K562 (cell line): Measurements from ENCODE around the gene PLXNB2. TPM values are rescaled to one million over a fixed set of nuclear protein-coding genes. Genes with fewer than 3 reads are reported as not detected.

ENCODE experiments used
- ATAC-seq: fragments of 200-7000 bp; cut with Tn5 transposase; 3 replicates; pipeline ENCODE4 v1.9.1; 2020; ENCODE audit warnings: moderate library complexity
- BruUV-seq: library from RNA; stranded (reverse); fragments of 400-500 nt; replicated peaks from 2 replicates; lab custom pipeline; 2021; lab: Mats Ljungman, UMichigan
- CTCF ChIA-PET: fragments of 300-600 bp; formaldehyde crosslinking; extraction: SDS; loops from one replicate; lab custom pipeline; 2021; ENCODE audit warnings: low intra/inter-chr PET ratio; lab: Yijun Ruan, JAX
- POLR2A ChIA-PET: fragments of 300-600, 350-650 bp; sonication (Branson Sonifier 250); formaldehyde crosslinking; extraction: SDS; loops from one replicate; lab custom pipeline; 2021; ENCODE audit warnings: antibody characterized with exemption, inconsistent platforms; lab: Yijun Ruan, JAX
- DNase-seq, 4 experiments: peaks; one replicate each; pipeline versions ENCODE4 v3.0.0 to v3.0.0-alpha.2; 2011 to 2018; ENCODE audit warnings: low spot score in 3 of 4, mixed read lengths in 3 of 4; ENCODE audit errors: extremely low read depth in 1 of 4
- FAIRE-seq: peaks from 2 replicates; lab custom pipeline; 2011; peaks lifted over from hg19 to GRCh38; lab: Jason Lieb, UNC
- H2AFZ ChIP-seq: 2 replicates; pipeline ENCODE4 v1.6.0; 2011; ENCODE audit warnings: low read depth, low read length, control low read depth, inconsistent platforms
- H3K27ac ChIP-seq: fragments of 200-600 bp; 3 replicates; pipeline ENCODE4 v1.8.0; 2011; ENCODE audit warnings: low read depth, mild to moderate bottlenecking, control low read depth, inconsistent platforms, low read length, moderate library complexity, mixed read lengths; ENCODE audit errors: extremely low read depth
- H3K27me3 ChIP-seq, 2 experiments: fragments of 300-600 bp in 1 of 2; 2 replicates in 1 of 2; 3 replicates in 1 of 2; pipeline versions ENCODE4 v1.6.0 to v1.8.0; 2011; ENCODE audit warnings: inconsistent platforms in 2 of 2, low read length in 2 of 2, mild to moderate bottlenecking in 1 of 2, mixed read lengths in 1 of 2, moderate library complexity in 1 of 2; ENCODE audit not compliant: control insufficient read depth in 2 of 2, insufficient read depth in 2 of 2
- H3K36me3 ChIP-seq: fragments of 300-600 bp; 3 replicates; pipeline ENCODE4 v1.8.0; 2011; ENCODE audit warnings: mild to moderate bottlenecking, low read length, inconsistent platforms; ENCODE audit not compliant: control insufficient read depth, insufficient read depth
- H3K4me1 ChIP-seq, 2 experiments: fragments of 200-600 bp in 1 of 2; replicated peaks in 1 of 2; 2 replicates in 1 of 2; 3 replicates in 1 of 2; pipeline versions ENCODE4 v1.5.1 to v1.8.0; 2011; ENCODE audit warnings: inconsistent platforms in 2 of 2, low read length in 2 of 2, mild to moderate bottlenecking in 1 of 2, mixed read lengths in 1 of 2, moderate library complexity in 1 of 2; ENCODE audit not compliant: control insufficient read depth in 2 of 2, insufficient read depth in 2 of 2
- H3K4me2 ChIP-seq: 2 replicates; pipeline ENCODE4 v1.6.1; 2011; ENCODE audit warnings: low read length, control low read depth, inconsistent platforms, mixed read lengths; ENCODE audit not compliant: insufficient read depth
- H3K4me3 ChIP-seq: fragments of 200-600 bp; sonication (generic), shearing (Covaris generic); 2 replicates; pipeline ENCODE4 v1.5.1; 2016; ENCODE audit warnings: control low read depth, inconsistent platforms
- H3K79me2 ChIP-seq: fragments of 200-600 bp; 3 replicates; pipeline ENCODE4 v1.8.0; 2011; ENCODE audit warnings: low read length, inconsistent platforms; ENCODE audit not compliant: control insufficient read depth, insufficient read depth
- H3K9ac ChIP-seq, 2 experiments: 2 replicates each; pipeline versions ENCODE4 v1.6.0 to v1.6.1; 2011; ENCODE audit warnings: low read depth in 2 of 2, low read length in 2 of 2, control low read depth in 1 of 2, inconsistent platforms in 1 of 2, mild to moderate bottlenecking in 1 of 2, mixed read lengths in 1 of 2; ENCODE audit not compliant: insufficient read depth in 1 of 2
- H3K9me1 ChIP-seq: one replicate; pipeline ENCODE4 v1.6.0; 2011; ENCODE audit warnings: inconsistent platforms, mild to moderate bottlenecking, low read length, moderate library complexity; ENCODE audit not compliant: control insufficient read depth, insufficient read depth
- H3K9me3 ChIP-seq: replicated peaks from 2 replicates; pipeline ENCODE4 v1.5.1; 2011; ENCODE audit warnings: low read depth, low read length, inconsistent platforms; ENCODE audit not compliant: control insufficient read depth, insufficient read depth
- H4K20me1 ChIP-seq: replicated peaks from 2 replicates; pipeline ENCODE4 v1.6.1; 2011; ENCODE audit warnings: low read length, inconsistent platforms, mixed read lengths; ENCODE audit not compliant: control insufficient read depth, insufficient read depth
- ATF1 ChIP-seq, 2 experiments: fragments of 450-650 bp in 1 of 2; IDR thresholded peaks; 2 replicates each; pipeline ENCODE4 v1.6.1; 2016; ENCODE audit warnings: missing compliant biosample characterization in 1 of 2, missing genetic modification characterization in 1 of 2
- CREB1 ChIP-seq, 2 experiments: sonication (generic) in 1 of 2; formaldehyde crosslinking in 1 of 2; IDR thresholded peaks; 2 replicates each; pipeline versions ENCODE4 v1.6.1 to v1.8.0; 2012 to 2022; ENCODE audit warnings: inconsistent platforms in 1 of 2, mild to moderate bottlenecking in 1 of 2, missing genetic modification reagents in 1 of 2, moderate library complexity in 1 of 2
- MAZ ChIP-seq, 2 experiments: fragments of 450-650 bp in 1 of 2; sonication (generic) in 1 of 2; formaldehyde crosslinking; IDR thresholded peaks in 1 of 2; conservative IDR thresholded peaks in 1 of 2; 2 replicates each; pipeline versions ENCODE4 v1.4.0 to v1.5.0; 2020; ENCODE audit warnings: mild to moderate bottlenecking in 1 of 2, missing genetic modification reagents in 1 of 2
- NFIC ChIP-seq: fragments of 450-650 bp; IDR thresholded peaks from 2 replicates; pipeline ENCODE4 v1.6.1; 2017; ENCODE audit warnings: mild to moderate bottlenecking, inconsistent platforms
- SOX6 ChIP-seq: fragments of 450-650 bp; IDR thresholded peaks from 2 replicates; pipeline ENCODE4 v1.6.1; 2014; ENCODE audit warnings: mild to moderate bottlenecking
- USF1 ChIP-seq: sonication (generic); formaldehyde crosslinking; IDR thresholded peaks from 2 replicates; pipeline ENCODE4 v1.9.0; 2022; ENCODE audit warnings: mild to moderate bottlenecking, missing genetic modification reagents
- ZBTB7A ChIP-seq: IDR thresholded peaks from 2 replicates; pipeline ENCODE4 v1.6.1; 2011; ENCODE audit warnings: low read depth, mild to moderate bottlenecking, low read length, moderate library complexity, borderline replicate concordance; ENCODE audit not compliant: control insufficient read depth
- ZNF253 ChIP-seq: fragments of 250-450 bp; sonication (Bioruptor Pico); conservative IDR thresholded peaks from 2 replicates; pipeline ENCODE4 v1.6.1; 2021; ENCODE audit warnings: mild to moderate bottlenecking
- WGBS: fragments of 100-300 bp; shearing (Covaris generic); methylation state at CpG from one replicate; pipeline ENCODE4 v1.1.6; 2016; ENCODE audit warnings: low coverage, mixed read lengths; ENCODE audit not compliant: insufficient coverage; ENCODE audit errors: missing lambda C conversion rate; 5-methylcytosine and 5-hydroxymethylcytosine counted together
- in situ Hi-C: fragments of 300-500 bp; cut with MboI; formaldehyde crosslinking; loops from 4 replicates; pipeline ENCODE4 v1.15.0; 2018; ENCODE audit warnings: inconsistent platforms, mixed read lengths
- intact Hi-C: fragments of 100-400 bp; cut with micrococcal nuclease; formaldehyde crosslinking; loops from 2 replicates; pipeline ENCODE4 v1.14.2; 2022
- polyA plus RNA-seq, 8 experiments: library from polyadenylated mRNA; depleted of rRNA in 4 of 8; stranded (reverse) in 5 of 8; unstranded in 3 of 8; fragments of >200 nt; fragmentation: Nextera tagmentation in 2 of 8; fragmentation: Illumina TruSeq in 1 of 8; extraction: Ambion mirVana in 2 of 8; extraction: Trizol in 1 of 8; gene quantifications; 2 replicates each; pipeline versions ENCODE4 v1.2.1 to v1.2.3, GENCODE V29; 2011 to 2014; ENCODE audit warnings: inconsistent platforms in 1 of 8, missing spikeins in 1 of 8
- total RNA-seq, 7 experiments: library from RNA; depleted of rRNA in 6 of 7; stranded (reverse); fragments of >200 nt in 6 of 7; fragmentation: Illumina TruSeq in 2 of 7; extraction: Trizol in 2 of 7; gene quantifications; 2 replicates each; pipeline versions ENCODE4 v1.2.1 to v1.2.3, GENCODE V29; 2011 to 2021; ENCODE audit warnings: low replicate concordance in 1 of 7
- TF ChIP-seq, protein P1 (sequence below): sonication (generic); formaldehyde crosslinking; IDR thresholded peaks from 2 replicates; pipeline ENCODE4 v1.8.0; 2023; ENCODE audit warnings: missing genetic modification reagents, mild to moderate bottlenecking, borderline replicate concordance

The PLXNB2 gene
- total and polyA plus RNA-seq, 9 of the 15 experiments (the other 6 are each of a cell fraction or from before 2014, with no cell fraction given): 0.15 to 45.1 (median 13.6) TPM

DNA sequence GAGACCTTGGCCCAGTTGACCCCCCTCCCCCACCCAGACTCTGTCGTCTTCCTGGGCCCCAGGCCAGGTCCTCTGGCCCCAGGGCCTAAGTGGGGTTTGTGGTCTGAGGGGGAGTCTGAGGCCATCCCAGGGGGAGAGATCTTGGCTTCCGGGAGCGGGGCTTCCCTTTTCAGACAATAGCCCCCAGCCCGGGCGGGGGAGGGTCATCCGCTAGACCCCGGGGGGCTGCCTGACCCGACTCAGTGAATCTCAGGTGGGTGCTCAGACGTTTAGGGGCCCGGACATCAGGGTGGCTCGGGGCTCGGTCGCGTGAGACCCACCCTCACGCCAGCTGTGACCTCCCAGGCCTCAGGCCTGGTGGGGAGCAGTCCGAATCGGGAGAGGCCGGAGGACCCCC is 37.9 kb downstream of the PLXNB2 start (continued):
- TF ChIP-seq, protein P1, sequence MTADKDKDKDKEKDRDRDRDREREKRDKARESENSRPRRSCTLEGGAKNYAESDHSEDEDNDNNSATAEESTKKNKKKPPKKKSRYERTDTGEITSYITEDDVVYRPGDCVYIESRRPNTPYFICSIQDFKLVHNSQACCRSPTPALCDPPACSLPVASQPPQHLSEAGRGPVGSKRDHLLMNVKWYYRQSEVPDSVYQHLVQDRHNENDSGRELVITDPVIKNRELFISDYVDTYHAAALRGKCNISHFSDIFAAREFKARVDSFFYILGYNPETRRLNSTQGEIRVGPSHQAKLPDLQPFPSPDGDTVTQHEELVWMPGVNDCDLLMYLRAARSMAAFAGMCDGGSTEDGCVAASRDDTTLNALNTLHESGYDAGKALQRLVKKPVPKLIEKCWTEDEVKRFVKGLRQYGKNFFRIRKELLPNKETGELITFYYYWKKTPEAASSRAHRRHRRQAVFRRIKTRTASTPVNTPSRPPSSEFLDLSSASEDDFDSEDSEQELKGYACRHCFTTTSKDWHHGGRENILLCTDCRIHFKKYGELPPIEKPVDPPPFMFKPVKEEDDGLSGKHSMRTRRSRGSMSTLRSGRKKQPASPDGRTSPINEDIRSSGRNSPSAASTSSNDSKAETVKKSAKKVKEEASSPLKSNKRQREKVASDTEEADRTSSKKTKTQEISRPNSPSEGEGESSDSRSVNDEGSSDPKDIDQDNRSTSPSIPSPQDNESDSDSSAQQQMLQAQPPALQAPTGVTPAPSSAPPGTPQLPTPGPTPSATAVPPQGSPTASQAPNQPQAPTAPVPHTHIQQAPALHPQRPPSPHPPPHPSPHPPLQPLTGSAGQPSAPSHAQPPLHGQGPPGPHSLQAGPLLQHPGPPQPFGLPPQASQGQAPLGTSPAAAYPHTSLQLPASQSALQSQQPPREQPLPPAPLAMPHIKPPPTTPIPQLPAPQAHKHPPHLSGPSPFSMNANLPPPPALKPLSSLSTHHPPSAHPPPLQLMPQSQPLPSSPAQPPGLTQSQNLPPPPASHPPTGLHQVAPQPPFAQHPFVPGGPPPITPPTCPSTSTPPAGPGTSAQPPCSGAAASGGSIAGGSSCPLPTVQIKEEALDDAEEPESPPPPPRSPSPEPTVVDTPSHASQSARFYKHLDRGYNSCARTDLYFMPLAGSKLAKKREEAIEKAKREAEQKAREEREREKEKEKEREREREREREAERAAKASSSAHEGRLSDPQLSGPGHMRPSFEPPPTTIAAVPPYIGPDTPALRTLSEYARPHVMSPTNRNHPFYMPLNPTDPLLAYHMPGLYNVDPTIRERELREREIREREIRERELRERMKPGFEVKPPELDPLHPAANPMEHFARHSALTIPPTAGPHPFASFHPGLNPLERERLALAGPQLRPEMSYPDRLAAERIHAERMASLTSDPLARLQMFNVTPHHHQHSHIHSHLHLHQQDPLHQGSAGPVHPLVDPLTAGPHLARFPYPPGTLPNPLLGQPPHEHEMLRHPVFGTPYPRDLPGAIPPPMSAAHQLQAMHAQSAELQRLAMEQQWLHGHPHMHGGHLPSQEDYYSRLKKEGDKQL (CRISPR knock-in tag): no peak
- TF ChIP-seq ATF1 (CRISPR knock-in tag; IDR thresholded peaks at IDR 0.05) (no peak), ATF1 (tag; IDR thresholded peaks at IDR 0.05) (no peak), MAZ (CRISPR knock-in tag; conservative IDR thresholded peaks at IDR 0.05 in 1 of 2, IDR thresholded peaks at IDR 0.05 in 1 of 2) (peak in 1 of 2 experiments; percentile 24; a peak in 1 of 4 replicates), ZNF253 (CRISPR knock-in tag) (no peak)

DNA sequence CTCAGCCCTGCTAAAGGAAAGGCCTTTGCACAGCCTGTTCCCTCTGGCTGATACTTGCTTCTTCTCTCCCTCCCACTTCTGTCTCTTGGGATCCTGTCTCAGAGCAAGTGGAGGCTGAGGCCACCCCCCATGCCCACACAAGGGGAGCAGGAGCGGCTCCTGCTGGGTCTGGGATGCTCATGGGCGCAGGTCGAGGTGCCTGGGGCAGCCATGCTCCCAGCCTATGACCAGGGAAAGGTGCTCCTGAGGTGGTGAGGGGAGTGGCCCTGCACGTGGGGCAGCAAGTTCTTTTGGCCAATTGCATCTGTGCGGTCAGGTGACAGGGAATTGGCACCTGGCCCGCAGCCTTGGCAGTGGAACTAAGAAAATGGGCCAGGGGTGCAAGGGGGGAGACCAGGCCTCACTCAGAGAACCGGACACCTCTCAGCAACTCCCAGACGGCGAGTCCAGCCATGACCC is 38.8 kb downstream of the PLXNB2 start:
- H3K9me3 ChIP-seq: no peaks in the 10 kb centered on the region
- H3K9ac ChIP-seq: peak overlapping the region in 1 of 2 experiments; percentile 90; a peak in 2 of 4 replicates
- DNase-seq (no peak), ATAC-seq (no peak), FAIRE-seq (no peak)
- in situ Hi-C loops: no loop called here
- WGBS: 70% methylated on average over 3 of the region's 9 CpGs
- intact Hi-C loops: no loop called here
- H3K36me3 ChIP-seq: 0 out of 3 replicates have a peak, but pooled peaks cover 3% of the 10 kb centered on the region
- H3K9me1 ChIP-seq: no peaks in the 10 kb centered on the region
- H3K4me1 ChIP-seq: peaks cover 7 to 76% of the 10 kb centered on the region in 2 experiments; a peak in 4 of 5 replicates
- POLR2A ChIA-PET: no interaction called here
- no peak overlapping the region for H3K4me2 ChIP-seq
- BruUV-seq: no TSS peak
- TF ChIP-seq NFIC: peak; percentile 18; the same call in 1 of the 2 replicates
- no peak for TF ChIP-seq CREB1 (IDR thresholded peaks at IDR 0.05)
- no peak for TF ChIP-seq CREB1 (CRISPR knock-in tag; IDR thresholded peaks at IDR 0.05)
- TF ChIP-seq USF1 (CRISPR knock-in tag): peak; percentile 28; the same call in 1 of the 2 replicates
- no peak for TF ChIP-seq SOX6
- TF ChIP-seq ZBTB7A: 0 out of 2 replicates have a peak, but pooled peaks have one; percentile 7
- no peak overlapping the region for H3K4me3 ChIP-seq
- no peaks in the 10 kb centered on the region for H4K20me1 ChIP-seq
- CTCF ChIA-PET: no interaction called here
- no peaks in the 10 kb centered on the region for H3K27me3 ChIP-seq
- H3K27ac ChIP-seq: no peak overlapping the region
- no peak overlapping the region for H2AFZ ChIP-seq
- H3K79me2 ChIP-seq: no peaks in the 10 kb centered on the region; the same call in 2 of the 3 replicates
